H9 (cell line): ENCODE data around the gene HOXA1. TPM values are rescaled to one million over a fixed set of nuclear protein-coding genes. Genes with fewer than 3 reads are reported as not detected.

Source experiments
- DNase-seq: peaks from one replicate; pipeline ENCODE4 v3.0.0-alpha.2; 2017
- H2AFZ ChIP-seq: one replicate; pipeline ENCODE4 v1.6.1; 2013; ENCODE audit warnings: mild to moderate bottlenecking, low read length, control low read depth, moderate library complexity
- H2AK5ac ChIP-seq: 2 replicates; pipeline ENCODE4 v1.6.1; 2013; ENCODE audit warnings: low read length, control low read depth, mixed read lengths; ENCODE audit not compliant: insufficient read length
- H2BK120ac ChIP-seq: one replicate; pipeline ENCODE4 v1.6.1; 2013; ENCODE audit warnings: low read depth, mild to moderate bottlenecking, low read length, control low read depth, inconsistent platforms; ENCODE audit not compliant: poor library complexity, severe bottlenecking
- H2BK12ac ChIP-seq: 2 replicates; pipeline ENCODE4 v1.6.1; 2013; ENCODE audit warnings: low read length, control low read depth, mixed read lengths, low read depth; ENCODE audit not compliant: insufficient read length
- H2BK15ac ChIP-seq: 2 replicates; pipeline ENCODE4 v1.6.1; 2013; ENCODE audit warnings: low read depth, low read length, control low read depth
- H2BK20ac ChIP-seq: one replicate; pipeline ENCODE4 v1.6.1; 2013; ENCODE audit warnings: low read depth, mild to moderate bottlenecking, low read length, control low read depth, inconsistent platforms; ENCODE audit not compliant: poor library complexity, severe bottlenecking
- H2BK5ac ChIP-seq: 2 replicates; pipeline ENCODE4 v1.6.1; 2013; ENCODE audit warnings: low read length, control low read depth, mixed read lengths; ENCODE audit not compliant: insufficient read length
- H3K14ac ChIP-seq: 2 replicates; pipeline ENCODE4 v1.6.1; 2013; ENCODE audit warnings: low read length, control low read depth; ENCODE audit not compliant: insufficient read depth
- H3K18ac ChIP-seq: 2 replicates; pipeline ENCODE4 v1.6.1; 2013; ENCODE audit warnings: low read depth, mild to moderate bottlenecking, mixed read lengths, low read length, control low read depth; ENCODE audit not compliant: insufficient read length
- H3K23ac ChIP-seq: 2 replicates; pipeline ENCODE4 v1.6.1; 2013; ENCODE audit warnings: low read length, control low read depth, mixed read lengths, low read depth; ENCODE audit not compliant: insufficient read length
- H3K23me2 ChIP-seq: 2 replicates; pipeline ENCODE4 v1.6.1; 2013; ENCODE audit warnings: low read depth, mild to moderate bottlenecking, mixed read lengths, low read length, control low read depth; ENCODE audit not compliant: insufficient read length, poor library complexity, severe bottlenecking
- H3K27ac ChIP-seq: 2 replicates; pipeline ENCODE4 v1.5.1; 2013; ENCODE audit warnings: low read length, control low read depth, mixed read lengths, low read depth; ENCODE audit not compliant: insufficient read length
- H3K27me3 ChIP-seq: 2 replicates; pipeline ENCODE4 v1.6.1; 2013; ENCODE audit warnings: low read length, control low read depth, inconsistent platforms; ENCODE audit not compliant: insufficient read depth
- H3K4ac ChIP-seq: 2 replicates; pipeline ENCODE4 v1.6.1; 2013; ENCODE audit warnings: low read depth, mild to moderate bottlenecking, control low read depth, inconsistent platforms, low read length, moderate library complexity
- H3K4me1 ChIP-seq: 2 replicates; pipeline ENCODE4 v1.6.1; 2013; ENCODE audit warnings: low read length, control low read depth, inconsistent platforms; ENCODE audit not compliant: insufficient read depth
- H3K4me2 ChIP-seq: 2 replicates; pipeline ENCODE4 v1.6.1; 2013; ENCODE audit warnings: low read length, control low read depth, mixed read lengths; ENCODE audit not compliant: insufficient read length, insufficient read depth
- H3K56ac ChIP-seq: 2 replicates; pipeline ENCODE4 v1.6.1; 2013; ENCODE audit warnings: low read depth, mild to moderate bottlenecking, mixed read lengths, low read length, control low read depth; ENCODE audit not compliant: insufficient read length
- H3K79me1 ChIP-seq: 2 replicates; pipeline ENCODE4 v1.6.1; 2013; ENCODE audit warnings: low read depth, mild to moderate bottlenecking, moderate library complexity, low read length, control low read depth, inconsistent platforms; ENCODE audit not compliant: insufficient read depth, poor library complexity, severe bottlenecking
- H3K79me2 ChIP-seq: 2 replicates; pipeline ENCODE4 v1.6.1; 2013; ENCODE audit warnings: low read length, control low read depth, inconsistent platforms; ENCODE audit not compliant: insufficient read depth
- H3K9ac ChIP-seq: 2 replicates; pipeline ENCODE4 v1.6.1; 2013; ENCODE audit warnings: low read length, control low read depth, mixed read lengths; ENCODE audit not compliant: insufficient read length; ENCODE audit errors: extremely low read depth
- H3K9me3 ChIP-seq: one replicate; pipeline ENCODE4 v1.6.1; 2013; ENCODE audit warnings: low read depth, low read length, inconsistent platforms; ENCODE audit not compliant: control insufficient read depth
- H3T11ph ChIP-seq: one replicate; pipeline ENCODE4 v1.6.1; 2013; ENCODE audit warnings: mild to moderate bottlenecking, low read length, control low read depth, inconsistent platforms
- H4K20me1 ChIP-seq: one replicate; pipeline ENCODE4 v1.6.1; 2013; ENCODE audit not compliant: control insufficient read depth, insufficient read length, insufficient read depth
- H4K5ac ChIP-seq: 2 replicates; pipeline ENCODE4 v1.6.1; 2013; ENCODE audit warnings: low read depth, mild to moderate bottlenecking, mixed read lengths, low read length, control low read depth; ENCODE audit not compliant: insufficient read length
- H4K8ac ChIP-seq: replicated peaks from 2 replicates; pipeline ENCODE4 v1.6.1; 2013; ENCODE audit warnings: low read length, control low read depth, mixed read lengths, low read depth; ENCODE audit not compliant: insufficient read length
- H4K91ac ChIP-seq: 2 replicates; pipeline ENCODE4 v1.6.1; 2013; ENCODE audit warnings: low read depth, mild to moderate bottlenecking, moderate library complexity, mixed read lengths, low read length, control low read depth; ENCODE audit not compliant: insufficient read length
- H3K27ac Mint-ChIP-seq, 3 experiments: 2 replicates in 2 of 3; 3 replicates in 1 of 3; pipeline ENCODE4 v1.8.0; 2020 to 2021; ENCODE audit warnings: mixed read lengths in 3 of 3, mild to moderate bottlenecking in 1 of 3, moderate library complexity in 1 of 3
- H3K27me3 Mint-ChIP-seq: 2 replicates; pipeline ENCODE4 v1.8.0; 2021; ENCODE audit warnings: low read depth, mild to moderate bottlenecking, moderate library complexity, mixed read lengths
- H3K36me3 Mint-ChIP-seq, 3 experiments: 2 replicates in 2 of 3; 3 replicates in 1 of 3; pipeline ENCODE4 v1.8.0; 2020 to 2021; ENCODE audit warnings: low read depth in 3 of 3, mixed read lengths in 3 of 3; ENCODE audit not compliant: insufficient read depth in 1 of 3
- H3K4me1 Mint-ChIP-seq, 2 experiments: 2 replicates each; pipeline ENCODE4 v1.8.0; 2020; ENCODE audit warnings: mixed read lengths in 2 of 2
- H3K4me3 Mint-ChIP-seq, 2 experiments: 2 replicates in 1 of 2; 3 replicates in 1 of 2; pipeline ENCODE4 v1.8.0; 2020 to 2021; ENCODE audit warnings: mild to moderate bottlenecking in 2 of 2, mixed read lengths in 2 of 2, moderate library complexity in 1 of 2
- H3K9me3 Mint-ChIP-seq, 2 experiments: 2 replicates in 1 of 2; 3 replicates in 1 of 2; pipeline ENCODE4 v1.8.0; 2020; ENCODE audit warnings: mild to moderate bottlenecking in 2 of 2, mixed read lengths in 2 of 2, moderate library complexity in 1 of 2
- CTCF ChIP-seq: fragments of 200-600 bp; sonication (generic); conservative IDR thresholded peaks from 3 replicates; pipeline ENCODE4 v1.8.0; 2021; ENCODE audit warnings: antibody characterized with exemption, mild to moderate bottlenecking
- WGBS: extraction: QIAGEN DNeasy Blood & Tissue Kit; methylation state at CpG from one replicate; pipeline ENCODE4 v1.1.7; 2013; ENCODE audit warnings: missing lambda C conversion rate, low lambda C conversion rate, mixed read lengths; ENCODE audit not compliant: insufficient read length; ENCODE audit errors: extremely low coverage; 5-methylcytosine and 5-hydroxymethylcytosine counted together
- total RNA-seq: library from RNA; stranded (reverse); gene quantifications from 2 replicates; pipeline ENCODE4 v1.2.1, GENCODE V29; 2021

The HOXA1 gene
- total RNA-seq, 1 experiment from 2014 or later = not detected

GRCh38 chr7:27112361-27112760 lies 16.6 kb upstream of the HOXA1 start:
- H3K23me2 ChIP-seq = peaks cover 3% of the 10 kb centered on the region
- H3K27ac Mint-ChIP-seq = no peak overlapping the region
- H3K79me1 ChIP-seq = no peaks in the 10 kb centered on the region
- DNase-seq = no peak
- no peak overlapping the region for H3K56ac ChIP-seq
- H2BK120ac ChIP-seq = no peak overlapping the region
- no peak overlapping the region for H3K9ac ChIP-seq
- H4K20me1 ChIP-seq = peaks cover 2% of the 10 kb centered on the region
- H4K91ac ChIP-seq = no peak overlapping the region
- peaks cover 96% of the 10 kb centered on the region for H3K27me3 ChIP-seq
- no peak overlapping the region for H2AK5ac ChIP-seq
- no peak overlapping the region for H3K4ac ChIP-seq
- no peak overlapping the region for H2AFZ ChIP-seq
- H3K27ac ChIP-seq = no peak overlapping the region
- TF ChIP-seq CTCF = no peak
- no peak overlapping the region for H4K8ac ChIP-seq
- H3K14ac ChIP-seq = no peak overlapping the region
- peaks cover 98% of the 10 kb centered on the region for H3K27me3 Mint-ChIP-seq
- no peak overlapping the region for H3K4me2 ChIP-seq
- H2BK5ac ChIP-seq = no peak overlapping the region
- no peak overlapping the region for H3K4me3 Mint-ChIP-seq
- H3K23ac ChIP-seq = no peak overlapping the region
- no peaks in the 10 kb centered on the region for H3K4me1 ChIP-seq
- H2BK12ac ChIP-seq = no peak overlapping the region
- no peak overlapping the region for H3T11ph ChIP-seq
- H3K9me3 Mint-ChIP-seq = peaks cover 0 to 3% of the 10 kb centered on the region in 2 experiments; a peak in 3 of 5 replicates
- WGBS = no CpG with 5 or more reads among the region's 4 CpGs
- H2BK15ac ChIP-seq = no peak overlapping the region
- no peaks in the 10 kb centered on the region; a peak in 1 of 7 replicates for H3K36me3 Mint-ChIP-seq
- peaks cover 10 to 19% of the 10 kb centered on the region in 2 experiments for H3K4me1 Mint-ChIP-seq
- no peak overlapping the region for H2BK20ac ChIP-seq
- no peaks in the 10 kb centered on the region for H3K9me3 ChIP-seq
- H3K18ac ChIP-seq = no peak overlapping the region
- no peaks in the 10 kb centered on the region for H3K79me2 ChIP-seq
- no peak overlapping the region for H4K5ac ChIP-seq
